ENCODE measurements around the gene SINHCAF. TPM values are rescaled to one million over a fixed set of nuclear protein-coding genes. Genes with fewer than 3 reads are reported as not detected.

SINHCAF gene
- total and polyA plus RNA-seq, 9 of the 15 experiments (the other 6 are each of a cell fraction or from before 2014, with no cell fraction given) = 73.2 to 185 (median 110) TPM

DNA sequence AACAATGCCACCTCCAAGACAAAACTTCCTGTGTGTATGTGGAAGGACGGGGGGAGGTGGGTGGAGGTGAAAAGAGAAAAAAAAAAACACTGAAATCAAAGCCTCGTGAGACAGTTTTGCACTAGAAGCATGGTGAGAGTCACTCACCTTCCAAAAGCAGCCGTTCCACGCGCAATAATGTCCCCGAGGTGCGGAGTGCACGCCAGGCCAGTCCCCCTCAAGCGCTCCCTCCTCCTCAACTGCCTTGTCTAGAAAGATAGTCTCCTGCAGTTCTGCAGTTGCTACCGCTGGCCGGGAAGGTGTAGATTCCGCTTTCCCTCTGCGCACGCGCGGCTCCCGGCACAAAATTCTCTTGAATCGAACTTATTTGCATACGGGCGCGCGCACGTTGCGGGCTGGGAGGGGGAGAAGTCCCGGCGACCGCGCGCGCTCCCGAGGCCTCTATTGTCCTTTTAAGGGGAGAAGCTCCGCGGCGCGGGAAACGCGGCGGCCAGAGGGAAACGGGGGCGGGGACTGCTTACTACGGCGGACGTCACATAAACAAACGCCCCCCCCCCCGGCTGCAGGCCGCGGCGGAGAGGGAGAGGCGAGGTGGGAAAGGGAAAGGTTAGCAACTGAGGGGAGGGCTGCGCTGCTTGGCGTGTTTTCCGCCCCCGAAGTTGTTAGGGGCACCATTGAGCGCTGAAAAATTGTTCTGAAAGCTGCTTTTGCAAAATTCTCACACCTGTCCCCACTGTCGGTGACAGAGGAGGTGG, at the start of gene SINHCAF (continued):
- TF ChIP-seq, protein P1, sequence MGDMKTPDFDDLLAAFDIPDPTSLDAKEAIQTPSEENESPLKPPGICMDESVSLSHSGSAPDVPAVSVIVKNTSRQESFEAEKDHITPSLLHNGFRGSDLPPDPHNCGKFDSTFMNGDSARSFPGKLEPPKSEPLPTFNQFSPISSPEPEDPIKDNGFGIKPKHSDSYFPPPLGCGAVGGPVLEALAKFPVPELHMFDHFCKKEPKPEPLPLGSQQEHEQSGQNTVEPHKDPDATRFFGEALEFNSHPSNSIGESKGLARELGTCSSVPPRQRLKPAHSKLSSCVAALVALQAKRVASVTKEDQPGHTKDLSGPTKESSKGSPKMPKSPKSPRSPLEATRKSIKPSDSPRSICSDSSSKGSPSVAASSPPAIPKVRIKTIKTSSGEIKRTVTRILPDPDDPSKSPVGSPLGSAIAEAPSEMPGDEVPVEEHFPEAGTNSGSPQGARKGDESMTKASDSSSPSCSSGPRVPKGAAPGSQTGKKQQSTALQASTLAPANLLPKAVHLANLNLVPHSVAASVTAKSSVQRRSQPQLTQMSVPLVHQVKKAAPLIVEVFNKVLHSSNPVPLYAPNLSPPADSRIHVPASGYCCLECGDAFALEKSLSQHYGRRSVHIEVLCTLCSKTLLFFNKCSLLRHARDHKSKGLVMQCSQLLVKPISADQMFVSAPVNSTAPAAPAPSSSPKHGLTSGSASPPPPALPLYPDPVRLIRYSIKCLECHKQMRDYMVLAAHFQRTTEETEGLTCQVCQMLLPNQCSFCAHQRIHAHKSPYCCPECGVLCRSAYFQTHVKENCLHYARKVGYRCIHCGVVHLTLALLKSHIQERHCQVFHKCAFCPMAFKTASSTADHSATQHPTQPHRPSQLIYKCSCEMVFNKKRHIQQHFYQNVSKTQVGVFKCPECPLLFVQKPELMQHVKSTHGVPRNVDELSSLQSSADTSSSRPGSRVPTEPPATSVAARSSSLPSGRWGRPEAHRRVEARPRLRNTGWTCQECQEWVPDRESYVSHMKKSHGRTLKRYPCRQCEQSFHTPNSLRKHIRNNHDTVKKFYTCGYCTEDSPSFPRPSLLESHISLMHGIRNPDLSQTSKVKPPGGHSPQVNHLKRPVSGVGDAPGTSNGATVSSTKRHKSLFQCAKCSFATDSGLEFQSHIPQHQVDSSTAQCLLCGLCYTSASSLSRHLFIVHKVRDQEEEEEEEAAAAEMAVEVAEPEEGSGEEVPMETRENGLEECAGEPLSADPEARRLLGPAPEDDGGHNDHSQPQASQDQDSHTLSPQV (IDR thresholded peaks at IDR 0.05) = 0 out of 2 replicates have a peak, but pooled peaks have one; percentile 35
- TF ChIP-seq, protein P2, sequence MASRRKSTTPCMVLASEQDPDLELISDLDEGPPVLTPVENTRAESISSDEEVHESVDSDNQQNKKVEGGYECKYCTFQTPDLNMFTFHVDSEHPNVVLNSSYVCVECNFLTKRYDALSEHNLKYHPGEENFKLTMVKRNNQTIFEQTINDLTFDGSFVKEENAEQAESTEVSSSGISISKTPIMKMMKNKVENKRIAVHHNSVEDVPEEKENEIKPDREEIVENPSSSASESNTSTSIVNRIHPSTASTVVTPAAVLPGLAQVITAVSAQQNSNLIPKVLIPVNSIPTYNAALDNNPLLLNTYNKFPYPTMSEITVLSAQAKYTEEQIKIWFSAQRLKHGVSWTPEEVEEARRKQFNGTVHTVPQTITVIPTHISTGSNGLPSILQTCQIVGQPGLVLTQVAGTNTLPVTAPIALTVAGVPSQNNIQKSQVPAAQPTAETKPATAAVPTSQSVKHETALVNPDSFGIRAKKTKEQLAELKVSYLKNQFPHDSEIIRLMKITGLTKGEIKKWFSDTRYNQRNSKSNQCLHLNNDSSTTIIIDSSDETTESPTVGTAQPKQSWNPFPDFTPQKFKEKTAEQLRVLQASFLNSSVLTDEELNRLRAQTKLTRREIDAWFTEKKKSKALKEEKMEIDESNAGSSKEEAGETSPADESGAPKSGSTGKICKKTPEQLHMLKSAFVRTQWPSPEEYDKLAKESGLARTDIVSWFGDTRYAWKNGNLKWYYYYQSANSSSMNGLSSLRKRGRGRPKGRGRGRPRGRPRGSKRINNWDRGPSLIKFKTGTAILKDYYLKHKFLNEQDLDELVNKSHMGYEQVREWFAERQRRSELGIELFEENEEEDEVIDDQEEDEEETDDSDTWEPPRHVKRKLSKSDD (conservative IDR thresholded peaks at IDR 0.05; ENCODE audit: low read length) = no peak
- TF ChIP-seq POLR2A (conservative IDR thresholded peaks at IDR 0.05) (peak; percentile 98), GATAD2B (IDR thresholded peaks at IDR 0.05; ENCODE audit: borderline replicate concordance) (no peak), ZMIZ1 (IDR thresholded peaks at IDR 0.05; ENCODE audit: low read depth in 2 of 2, low read length in 2 of 2) (peak in 1 of 2 experiments; percentile 55; a peak in 1 of 4 replicates), RBM39 (optimal IDR thresholded peaks at IDR 0.05; ENCODE audit: low read depth, low read length) (no peak), TRIM24 (IDR thresholded peaks at IDR 0.05) (0 out of 4 replicates have a peak, but pooled peaks of 1 of the 2 experiments have one; percentile 3), FOXA3 (CRISPR knock-in tag; conservative IDR thresholded peaks at IDR 0.05 in 1 of 2, IDR thresholded peaks at IDR 0.05 in 1 of 2) (no peak), DIDO1 (tag; IDR thresholded peaks at IDR 0.05; ENCODE audit: low read depth) (no peak), CBX2 (IDR thresholded peaks at IDR 0.05; ENCODE audit: insufficient read depth, low read length, poor library complexity, severe bottlenecking) (no peak), ZBTB17 (CRISPR knock-in tag; IDR thresholded peaks at IDR 0.05) (no peak), DMBX1 (CRISPR knock-in tag; IDR thresholded peaks at IDR 0.05; ENCODE audit: borderline replicate concordance) (peak; percentile 36; the same call in 1 of the 2 replicates), LEF1 (IDR thresholded peaks at IDR 0.05) (peak; percentile 21; the same call in 1 of the 2 replicates), FOXO4 (CRISPR knock-in tag; IDR thresholded peaks at IDR 0.05) (0 out of 2 replicates have a peak, but pooled peaks have one; percentile 68), ZNF217 (CRISPR knock-in tag; IDR thresholded peaks at IDR 0.05) (no peak)

Measured in K562 (cell line).